DND-41 (cell line): ENCODE results near the gene ZNF800.

Source experiments
- ATAC-seq: fragments of 200-7000 bp; cut with Tn5 transposase; 3 replicates; pipeline ENCODE4 v1.9.1; 2021; ENCODE audit warnings: low read depth; ENCODE audit not compliant: insufficient read depth
- DNase-seq: peaks from one replicate; pipeline ENCODE4 v3.0.0-alpha.2; 2020
- H2AFZ ChIP-seq: 2 replicates; pipeline ENCODE4 v1.6.0; 2012; ENCODE audit warnings: low read depth, low read length
- H3K27ac ChIP-seq: 2 replicates; pipeline ENCODE4 v1.5.1; 2012; ENCODE audit warnings: low read length, inconsistent platforms
- H3K27me3 ChIP-seq: fragments of 200-600 bp; sonication (generic); 2 replicates; pipeline ENCODE4 v1.6.0; 2012; ENCODE audit warnings: low read length, mild to moderate bottlenecking, inconsistent platforms; ENCODE audit not compliant: insufficient read depth, poor library complexity
- H3K36me3 ChIP-seq: 2 replicates; pipeline ENCODE4 v1.5.1; 2012; ENCODE audit warnings: low read length, inconsistent platforms; ENCODE audit not compliant: insufficient read depth
- H3K4me1 ChIP-seq: 2 replicates; pipeline ENCODE4 v1.5.1; 2012; ENCODE audit warnings: mild to moderate bottlenecking, low read length; ENCODE audit not compliant: insufficient read depth
- H3K4me2 ChIP-seq: 2 replicates; pipeline ENCODE4 v1.6.0; 2012; ENCODE audit warnings: mild to moderate bottlenecking, moderate library complexity, low read length, inconsistent platforms; ENCODE audit not compliant: insufficient read depth
- H3K4me3 ChIP-seq, 2 experiments: fragments of 200-600 bp in 1 of 2; shearing (Covaris generic) in 1 of 2; 2 replicates each; pipeline ENCODE4 v1.5.1; 2012 to 2016; ENCODE audit warnings: inconsistent platforms in 2 of 2, low read length in 2 of 2, mild to moderate bottlenecking in 2 of 2, low read depth in 1 of 2, moderate library complexity in 1 of 2
- H3K79me2 ChIP-seq: 2 replicates; pipeline ENCODE4 v1.6.0; 2012; ENCODE audit warnings: low read length, inconsistent platforms; ENCODE audit not compliant: insufficient read depth
- H3K9ac ChIP-seq: 2 replicates; pipeline ENCODE4 v1.6.0; 2012; ENCODE audit warnings: low read depth, mild to moderate bottlenecking, inconsistent platforms, low read length, moderate library complexity
- H3K9me3 ChIP-seq: 2 replicates; pipeline ENCODE4 v1.5.1; 2012; ENCODE audit warnings: low read length, moderate library complexity, mild to moderate bottlenecking, inconsistent platforms; ENCODE audit not compliant: insufficient read depth, severe bottlenecking
- H4K20me1 ChIP-seq: 2 replicates; pipeline ENCODE4 v1.6.0; 2012; ENCODE audit warnings: low read length; ENCODE audit not compliant: insufficient read depth
- EZH2 ChIP-seq: IDR thresholded peaks from 3 replicates; pipeline ENCODE4 v1.6.1; 2012; ENCODE audit warnings: borderline replicate concordance, low read depth, mild to moderate bottlenecking, moderate library complexity, low read length, inconsistent platforms; ENCODE audit not compliant: severe bottlenecking
- TF ChIP-seq, protein P1 (sequence below): IDR thresholded peaks from 2 replicates; pipeline ENCODE4 v1.5.1; 2012; ENCODE audit warnings: borderline replicate concordance, low read length, moderate library complexity, mild to moderate bottlenecking; ENCODE audit not compliant: poor library complexity, severe bottlenecking; ENCODE audit errors: extremely low read depth

ZNF800 gene

DNA sequence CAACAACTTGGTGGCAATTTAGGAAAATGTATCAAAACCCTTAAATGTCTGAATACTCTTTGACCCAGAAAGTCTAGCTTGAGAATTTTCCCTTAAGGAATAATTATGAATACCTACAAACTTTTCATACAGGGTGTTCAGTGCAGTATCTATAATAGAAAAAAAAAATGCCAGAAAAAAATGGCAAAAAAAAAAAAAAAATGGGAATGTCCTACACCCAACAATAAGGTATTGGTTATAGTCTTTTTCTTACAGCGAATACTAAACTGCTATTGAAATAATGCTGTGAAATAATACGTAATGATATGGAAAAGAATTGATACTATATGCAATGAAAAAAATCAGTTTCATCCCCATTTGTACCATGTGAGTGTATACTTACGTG is 44.3 kb downstream of the ZNF800 start:
- Histone ChIP-seq H3K27ac (no peak overlapping the region), H3K4me2 (no peak overlapping the region), H3K79me2 (no peaks in the 10 kb centered on the region), H3K36me3 (peaks cover 11% of the 10 kb centered on the region; the same call in 1 of the 2 replicates), H4K20me1 (no peaks in the 10 kb centered on the region), H3K9ac (no peak overlapping the region), H3K9me3 (no peaks in the 10 kb centered on the region), H3K4me3 (no peak overlapping the region), H2AFZ (no peak overlapping the region), H3K4me1 (no peaks in the 10 kb centered on the region), H3K27me3 (no peaks in the 10 kb centered on the region)
- TF ChIP-seq, protein P1, sequence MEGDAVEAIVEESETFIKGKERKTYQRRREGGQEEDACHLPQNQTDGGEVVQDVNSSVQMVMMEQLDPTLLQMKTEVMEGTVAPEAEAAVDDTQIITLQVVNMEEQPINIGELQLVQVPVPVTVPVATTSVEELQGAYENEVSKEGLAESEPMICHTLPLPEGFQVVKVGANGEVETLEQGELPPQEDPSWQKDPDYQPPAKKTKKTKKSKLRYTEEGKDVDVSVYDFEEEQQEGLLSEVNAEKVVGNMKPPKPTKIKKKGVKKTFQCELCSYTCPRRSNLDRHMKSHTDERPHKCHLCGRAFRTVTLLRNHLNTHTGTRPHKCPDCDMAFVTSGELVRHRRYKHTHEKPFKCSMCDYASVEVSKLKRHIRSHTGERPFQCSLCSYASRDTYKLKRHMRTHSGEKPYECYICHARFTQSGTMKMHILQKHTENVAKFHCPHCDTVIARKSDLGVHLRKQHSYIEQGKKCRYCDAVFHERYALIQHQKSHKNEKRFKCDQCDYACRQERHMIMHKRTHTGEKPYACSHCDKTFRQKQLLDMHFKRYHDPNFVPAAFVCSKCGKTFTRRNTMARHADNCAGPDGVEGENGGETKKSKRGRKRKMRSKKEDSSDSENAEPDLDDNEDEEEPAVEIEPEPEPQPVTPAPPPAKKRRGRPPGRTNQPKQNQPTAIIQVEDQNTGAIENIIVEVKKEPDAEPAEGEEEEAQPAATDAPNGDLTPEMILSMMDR = no peak
- no peak for TF ChIP-seq EZH2
- DNase-seq (no peak), ATAC-seq (no peak)

DNA sequence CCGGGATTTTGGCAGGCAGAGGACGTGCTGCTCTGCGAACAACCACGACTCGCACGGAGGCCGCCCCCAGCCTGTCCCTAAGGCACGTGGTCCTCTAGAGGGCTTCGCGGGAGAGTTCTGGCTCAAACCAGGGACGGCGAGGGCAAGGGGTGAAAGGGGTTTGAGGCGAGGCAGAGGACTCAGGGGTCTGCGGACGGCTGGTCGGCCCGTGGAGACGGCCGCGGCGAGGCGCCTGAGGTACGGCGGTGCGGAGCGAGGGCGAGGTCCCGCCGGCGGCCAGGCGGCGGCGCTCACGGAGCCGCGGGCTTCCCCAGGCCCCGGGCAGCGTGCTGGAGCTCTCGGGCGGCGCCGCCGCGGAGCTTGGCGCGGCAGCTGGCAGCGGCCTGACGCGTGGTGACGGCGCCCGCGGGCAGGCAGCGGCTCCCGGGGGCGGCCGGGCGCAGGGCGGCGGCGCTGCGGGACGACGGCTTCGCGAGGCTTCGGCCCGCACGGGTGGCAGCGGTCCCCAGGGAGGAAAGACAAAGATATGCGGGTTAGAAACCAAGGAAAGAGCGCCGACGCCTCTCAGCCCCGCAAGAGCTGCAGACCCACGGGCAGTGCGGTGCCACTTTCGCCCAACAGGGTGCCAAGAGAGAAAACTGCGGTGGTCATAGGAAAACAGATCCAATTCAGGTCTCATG is 44.8 kb downstream of the ZNF800 start:
- ATAC-seq (no peak), DNase-seq (no peak)
- H3K27me3 ChIP-seq = no peaks in the 10 kb centered on the region
- no peak overlapping the region for H3K9ac ChIP-seq
- no peaks in the 10 kb centered on the region for H3K79me2 ChIP-seq
- H3K4me3 ChIP-seq = no peak overlapping the region
- H3K9me3 ChIP-seq = no peaks in the 10 kb centered on the region
- peaks cover 7% of the 10 kb centered on the region; the same call in 1 of the 2 replicates for H3K36me3 ChIP-seq
- H3K27ac ChIP-seq = no peak overlapping the region
- no peak overlapping the region for H2AFZ ChIP-seq
- H4K20me1 ChIP-seq = no peaks in the 10 kb centered on the region
- H3K4me2 ChIP-seq = no peak overlapping the region
- TF ChIP-seq, protein P1 = no peak
- no peak for TF ChIP-seq EZH2
- H3K4me1 ChIP-seq = no peaks in the 10 kb centered on the region

DNA sequence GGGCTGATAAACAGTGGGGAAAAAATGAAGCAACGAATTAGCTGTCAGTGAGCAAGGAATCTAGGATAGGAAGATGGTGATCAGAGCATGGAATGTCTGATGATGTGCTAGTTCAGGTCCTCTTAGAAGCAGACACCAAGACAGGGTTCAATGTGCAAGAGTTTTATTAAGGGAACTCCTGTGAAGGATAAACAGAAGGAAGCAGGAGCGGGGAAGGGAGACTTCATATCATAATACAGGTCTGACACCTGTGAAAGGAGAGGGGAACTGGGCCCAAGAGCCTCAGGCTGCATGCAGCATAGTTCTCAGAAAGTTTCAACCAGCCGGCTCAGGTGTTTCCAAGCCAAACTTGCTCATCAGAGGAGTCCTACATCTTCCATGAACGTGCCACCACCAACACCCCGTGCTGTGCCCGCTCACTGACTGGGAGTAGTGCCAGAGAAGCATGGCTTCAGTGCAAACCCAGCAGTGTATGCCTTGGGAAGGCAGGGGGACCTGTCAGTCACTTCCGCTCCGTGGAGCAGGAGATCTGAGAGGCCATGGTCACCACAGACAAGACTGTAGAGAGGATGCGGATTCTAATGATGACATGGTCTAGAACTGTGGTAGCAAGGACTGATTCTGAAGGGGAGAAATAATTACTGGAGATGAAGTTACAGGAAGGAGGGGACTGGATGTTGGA is 45.8 kb downstream of the ZNF800 start:
- no peaks in the 10 kb centered on the region for H4K20me1 ChIP-seq
- ATAC-seq (no peak), DNase-seq (no peak)
- no peak overlapping the region for H3K27ac ChIP-seq
- no peak overlapping the region for H3K9ac ChIP-seq
- no peak overlapping the region for H2AFZ ChIP-seq
- no peaks in the 10 kb centered on the region for H3K27me3 ChIP-seq
- H3K36me3 ChIP-seq = no peaks in the 10 kb centered on the region
- H3K9me3 ChIP-seq = no peaks in the 10 kb centered on the region
- no peak overlapping the region for H3K4me3 ChIP-seq
- TF ChIP-seq, protein P1 = no peak
- TF ChIP-seq EZH2 = no peak
- no peaks in the 10 kb centered on the region for H3K4me1 ChIP-seq
- H3K79me2 ChIP-seq = no peaks in the 10 kb centered on the region
- no peak overlapping the region for H3K4me2 ChIP-seq

DNA sequence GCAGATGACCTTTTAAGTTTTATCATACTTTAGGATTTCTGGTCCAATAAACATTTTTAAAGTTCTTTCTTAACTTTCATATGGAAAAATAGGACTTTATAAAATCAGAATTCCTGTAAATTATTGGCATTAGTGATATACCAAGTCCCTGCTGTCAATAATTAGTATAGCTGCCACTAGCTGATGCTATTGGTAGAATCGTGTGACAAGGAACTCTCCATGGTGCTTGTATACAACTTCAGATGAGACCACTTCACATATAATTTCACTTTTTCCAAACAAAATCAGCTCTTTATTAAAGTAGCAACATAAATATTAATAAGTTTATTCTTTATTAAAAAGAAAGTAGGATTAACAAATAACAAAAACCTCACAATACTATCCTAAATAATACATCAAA is 49.9 kb downstream of the ZNF800 start:
- Histone ChIP-seq H2AFZ (no peak overlapping the region), H3K79me2 (no peaks in the 10 kb centered on the region), H3K9ac (no peak overlapping the region), H3K4me2 (no peak overlapping the region), H4K20me1 (no peaks in the 10 kb centered on the region), H3K9me3 (no peaks in the 10 kb centered on the region), H3K36me3 (no peaks in the 10 kb centered on the region), H3K4me1 (no peaks in the 10 kb centered on the region), H3K27ac (no peak overlapping the region), H3K27me3 (no peaks in the 10 kb centered on the region), H3K4me3 (no peak overlapping the region)
- ATAC-seq (no peak), DNase-seq (no peak)
- TF ChIP-seq EZH2 = no peak
- TF ChIP-seq, protein P1 = no peak
